ENCODE measurements around the gene XRN1. TPM values are rescaled to one million over a fixed set of nuclear protein-coding genes. Genes with fewer than 3 reads are reported as not detected.
"Not testable (repeated sequence)": the region's sequence is repeated elsewhere in the genome, so short reads cannot be mapped to it uniquely, and the experiment has no call there.

The XRN1 gene
- total RNA-seq, 1 donor from 2014 or later: 50.1 TPM

DNA sequence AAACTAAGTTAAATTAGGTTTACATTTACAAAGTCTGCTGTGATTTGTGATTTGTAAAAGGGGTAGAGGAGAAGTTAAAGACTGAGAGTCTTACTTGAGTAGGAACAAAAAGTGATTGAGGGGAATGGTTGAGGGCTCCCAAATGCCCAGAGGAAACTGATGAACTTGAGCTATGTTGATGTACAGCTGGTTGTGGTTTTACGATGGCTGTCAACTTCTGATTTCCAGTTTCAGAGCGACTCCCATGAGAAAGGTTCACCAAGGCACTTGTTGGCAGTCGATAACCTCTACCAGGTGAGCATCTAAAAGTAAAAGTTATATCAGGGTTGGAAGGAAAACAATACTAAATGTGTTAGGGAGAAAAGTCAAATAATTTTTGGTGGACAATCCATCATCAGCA is 91.0 kb downstream of the XRN1 start:
- Mint-ChIP-seq H3K4me1 (ENCODE audit: unreplicated experiment) (peaks cover 4% of the 10 kb centered on the region), H3K27me3 (ENCODE audit: unreplicated experiment) (peaks cover 2% of the 10 kb centered on the region), H3K36me3 (ENCODE audit: low read depth, unreplicated experiment) (peaks cover 45% of the 10 kb centered on the region), H3K9me3 (ENCODE audit: unreplicated experiment) (no peaks in the 10 kb centered on the region), H3K4me3 (ENCODE audit: unreplicated experiment) (peak overlapping the region; percentile 13), H3K27ac (ENCODE audit: unreplicated experiment) (no peak overlapping the region)
- DNase-seq (ENCODE audit: low spot score): no peak
- TF ChIP-seq, protein P1, sequence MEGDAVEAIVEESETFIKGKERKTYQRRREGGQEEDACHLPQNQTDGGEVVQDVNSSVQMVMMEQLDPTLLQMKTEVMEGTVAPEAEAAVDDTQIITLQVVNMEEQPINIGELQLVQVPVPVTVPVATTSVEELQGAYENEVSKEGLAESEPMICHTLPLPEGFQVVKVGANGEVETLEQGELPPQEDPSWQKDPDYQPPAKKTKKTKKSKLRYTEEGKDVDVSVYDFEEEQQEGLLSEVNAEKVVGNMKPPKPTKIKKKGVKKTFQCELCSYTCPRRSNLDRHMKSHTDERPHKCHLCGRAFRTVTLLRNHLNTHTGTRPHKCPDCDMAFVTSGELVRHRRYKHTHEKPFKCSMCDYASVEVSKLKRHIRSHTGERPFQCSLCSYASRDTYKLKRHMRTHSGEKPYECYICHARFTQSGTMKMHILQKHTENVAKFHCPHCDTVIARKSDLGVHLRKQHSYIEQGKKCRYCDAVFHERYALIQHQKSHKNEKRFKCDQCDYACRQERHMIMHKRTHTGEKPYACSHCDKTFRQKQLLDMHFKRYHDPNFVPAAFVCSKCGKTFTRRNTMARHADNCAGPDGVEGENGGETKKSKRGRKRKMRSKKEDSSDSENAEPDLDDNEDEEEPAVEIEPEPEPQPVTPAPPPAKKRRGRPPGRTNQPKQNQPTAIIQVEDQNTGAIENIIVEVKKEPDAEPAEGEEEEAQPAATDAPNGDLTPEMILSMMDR (IDR thresholded peaks at IDR 0.05; ENCODE audit: unreplicated experiment): no peak

DNA sequence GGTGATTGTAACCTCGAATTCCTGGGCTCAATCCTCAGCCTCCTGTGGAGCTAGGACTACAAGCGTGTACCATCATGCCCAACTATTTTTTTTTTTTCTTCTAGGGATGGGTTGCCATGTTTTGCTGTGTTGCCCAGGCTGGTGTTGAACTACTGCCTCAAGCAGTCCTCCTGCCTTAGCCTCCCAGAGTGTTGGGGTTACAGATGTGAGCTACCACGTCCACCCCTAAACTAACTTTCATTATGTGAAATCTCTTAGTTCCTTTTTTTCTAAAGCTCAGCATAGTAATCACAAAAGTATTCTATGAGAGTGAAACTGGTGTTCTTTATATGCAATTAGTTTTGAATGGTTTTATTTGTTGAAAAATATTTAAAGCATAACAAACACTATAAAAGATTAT is 92.1 kb downstream of the XRN1 start:
- H3K27ac Mint-ChIP-seq (ENCODE audit: unreplicated experiment): no peak overlapping the region
- H3K4me1 Mint-ChIP-seq (ENCODE audit: unreplicated experiment): peaks cover 4% of the 10 kb centered on the region
- TF ChIP-seq, protein P1 (IDR thresholded peaks at IDR 0.05; ENCODE audit: unreplicated experiment): no peak
- no peaks in the 10 kb centered on the region for H3K9me3 Mint-ChIP-seq (ENCODE audit: unreplicated experiment)
- no peak overlapping the region for H3K4me3 Mint-ChIP-seq (ENCODE audit: unreplicated experiment)
- DNase-seq (ENCODE audit: low spot score): no peak
- H3K36me3 Mint-ChIP-seq (ENCODE audit: low read depth, unreplicated experiment): peaks cover 40% of the 10 kb centered on the region
- peaks cover 2% of the 10 kb centered on the region for H3K27me3 Mint-ChIP-seq (ENCODE audit: unreplicated experiment)

DNA sequence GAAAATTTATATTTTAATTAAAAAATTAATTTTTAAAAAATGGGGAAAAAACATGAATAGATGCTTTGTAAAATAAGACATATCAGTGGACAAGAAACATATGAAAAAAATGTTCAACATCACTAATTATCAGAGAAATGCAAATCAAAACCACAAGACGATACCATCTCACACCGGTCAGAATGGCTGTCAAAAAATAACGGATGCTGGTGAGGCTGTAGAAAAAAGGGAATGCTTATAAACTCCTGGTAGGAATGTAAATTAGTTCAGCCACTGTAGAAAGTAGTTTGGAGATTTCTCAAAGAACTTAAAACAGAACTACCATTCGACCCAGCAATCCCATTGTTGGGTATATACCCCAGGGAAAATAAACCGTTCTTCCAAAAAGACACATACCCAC is 93.8 kb downstream of the XRN1 start:
- no peak overlapping the region for H3K4me3 Mint-ChIP-seq (ENCODE audit: unreplicated experiment)
- no peak for DNase-seq (ENCODE audit: low spot score)
- peaks cover 2% of the 10 kb centered on the region for H3K27me3 Mint-ChIP-seq (ENCODE audit: unreplicated experiment)
- H3K9me3 Mint-ChIP-seq (ENCODE audit: unreplicated experiment): no peaks in the 10 kb centered on the region
- H3K4me1 Mint-ChIP-seq (ENCODE audit: unreplicated experiment): peaks cover 4% of the 10 kb centered on the region
- H3K27ac Mint-ChIP-seq (ENCODE audit: unreplicated experiment): no peak overlapping the region
- H3K36me3 Mint-ChIP-seq (ENCODE audit: low read depth, unreplicated experiment): peaks cover 32% of the 10 kb centered on the region
- TF ChIP-seq, protein P1 (IDR thresholded peaks at IDR 0.05; ENCODE audit: unreplicated experiment): no peak

DNA sequence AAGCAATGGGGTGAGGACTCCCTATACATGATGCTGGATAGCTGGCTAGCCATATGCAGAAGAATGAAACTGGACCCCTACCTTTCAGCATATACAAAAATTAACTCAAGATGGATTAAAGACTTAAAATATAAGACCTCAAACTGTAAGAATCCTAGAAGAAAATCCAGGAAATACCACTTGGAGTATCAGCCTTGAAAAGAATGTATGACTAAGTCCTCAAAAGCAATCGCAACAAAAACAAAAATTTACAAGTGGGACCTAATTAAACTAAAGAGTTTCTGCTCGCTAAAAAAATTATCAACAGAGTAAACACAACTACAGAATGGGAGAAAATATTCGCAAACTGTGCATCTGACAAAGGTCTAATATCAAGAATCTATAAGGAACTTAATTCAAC is 94.3 kb downstream of the XRN1 start:
- no peaks in the 10 kb centered on the region for H3K9me3 Mint-ChIP-seq (ENCODE audit: unreplicated experiment)

DNA sequence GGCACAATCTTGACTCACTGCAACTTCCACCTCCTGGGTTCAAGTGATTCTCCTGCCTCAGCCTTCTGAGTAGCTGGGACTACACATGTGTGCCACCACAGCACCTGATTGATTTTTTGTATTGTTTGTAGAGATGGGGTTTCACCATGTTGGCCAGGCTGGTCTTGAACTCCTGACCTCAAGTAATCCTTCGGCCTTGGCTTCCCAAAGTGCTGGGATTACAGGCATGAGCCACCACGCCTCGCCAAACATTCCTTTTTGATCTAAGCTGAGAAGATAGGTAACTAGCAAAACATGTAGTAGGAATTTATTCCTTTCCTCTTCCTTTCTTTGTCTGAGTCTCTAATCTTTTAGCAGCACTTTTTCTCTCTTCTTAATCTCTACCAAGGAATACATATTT is 95.1 kb downstream of the XRN1 start:
- H3K4me3 Mint-ChIP-seq (ENCODE audit: unreplicated experiment); H3K4me1 Mint-ChIP-seq (ENCODE audit: unreplicated experiment); DNase-seq (ENCODE audit: low spot score); H3K27ac Mint-ChIP-seq (ENCODE audit: unreplicated experiment); H3K9me3 Mint-ChIP-seq (ENCODE audit: unreplicated experiment); H3K27me3 Mint-ChIP-seq (ENCODE audit: unreplicated experiment): not testable (repeated sequence)
- peaks cover 32% of the 10 kb centered on the region for H3K36me3 Mint-ChIP-seq (ENCODE audit: low read depth, unreplicated experiment)

More for the DNA sequence above, 94.3 kb downstream of the XRN1 start:
- H3K36me3 Mint-ChIP-seq (ENCODE audit: low read depth, unreplicated experiment): peaks cover 33% of the 10 kb centered on the region
- peaks cover 2% of the 10 kb centered on the region for H3K27me3 Mint-ChIP-seq (ENCODE audit: unreplicated experiment)
- H3K4me3 Mint-ChIP-seq (ENCODE audit: unreplicated experiment): no peak overlapping the region
- H3K27ac Mint-ChIP-seq (ENCODE audit: unreplicated experiment): peak overlapping the region; percentile 44
- peaks cover 4% of the 10 kb centered on the region for H3K4me1 Mint-ChIP-seq (ENCODE audit: unreplicated experiment)
- DNase-seq (ENCODE audit: low spot score): no peak
- TF ChIP-seq, protein P1 (IDR thresholded peaks at IDR 0.05; ENCODE audit: unreplicated experiment): no peak

DNA sequence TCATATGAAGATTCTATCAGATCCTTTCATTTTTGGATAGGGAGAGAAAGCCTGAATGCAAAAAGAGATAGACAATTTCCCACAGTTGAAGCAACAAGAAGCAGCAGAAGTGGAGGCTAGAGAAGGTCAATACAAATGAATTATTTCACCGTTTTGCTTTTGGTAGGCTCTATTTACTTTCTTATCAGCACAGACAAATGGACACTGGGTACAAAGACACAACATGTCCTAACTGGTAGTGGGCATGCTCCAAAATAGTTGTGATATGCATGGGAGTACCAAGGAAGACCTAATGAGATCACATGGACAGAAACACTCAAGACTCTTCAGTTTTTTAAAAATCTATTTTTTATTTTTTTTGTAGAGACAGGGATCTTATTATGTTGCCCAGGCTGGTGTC is 99.4 kb downstream of the XRN1 start:
- no peak for DNase-seq (ENCODE audit: low spot score)
- H3K9me3 Mint-ChIP-seq (ENCODE audit: unreplicated experiment): no peaks in the 10 kb centered on the region
- H3K4me1 Mint-ChIP-seq (ENCODE audit: unreplicated experiment): peaks cover 4% of the 10 kb centered on the region
- TF ChIP-seq, protein P1 (IDR thresholded peaks at IDR 0.05; ENCODE audit: unreplicated experiment): no peak
- H3K4me3 Mint-ChIP-seq (ENCODE audit: unreplicated experiment): peak overlapping the region; percentile 2
- no peaks in the 10 kb centered on the region for H3K27me3 Mint-ChIP-seq (ENCODE audit: unreplicated experiment)
- peaks cover 19% of the 10 kb centered on the region for H3K36me3 Mint-ChIP-seq (ENCODE audit: low read depth, unreplicated experiment)
- no peak overlapping the region for H3K27ac Mint-ChIP-seq (ENCODE audit: unreplicated experiment)

Data from endothelial cell (in vitro differentiated cells).